ENCODE measurements around the gene BMP2K. TPM values are rescaled to one million over a fixed set of nuclear protein-coding genes. Genes with fewer than 3 reads are reported as not detected.

The BMP2K gene
- 10 to 100 TPM; 10.8 to 22.6 (median 18.5) TPM for polyA plus RNA-seq (ENCODE audit: insufficient read length in 10 of 10)
- long read RNA-seq, donor 1 = 0 reads
- long read RNA-seq, donor 2 = 0 reads
- long read RNA-seq, donor 3 = 0 reads
- long read RNA-seq, donor 4 = 0 reads
- long read RNA-seq, donor 5 = 0 reads
- long read RNA-seq, donor 6 = 0 reads
- long read RNA-seq, donor 7, partial matches to known transcripts = 0 of 1 reads
- long read RNA-seq, donor 7, other reads (novel, unspliced or antisense) = 0 of 1 reads
- long read RNA-seq, donor 8, partial matches to known transcripts = 0 of 1 reads
- long read RNA-seq, donor 8, other reads (novel, unspliced or antisense) = 0 of 1 reads
- long read RNA-seq, donor 9 = 0 reads

- DNase-seq = peak; percentile 79 to 91 (median 84)
Observed at GRCh38 chr4:78776079-78776728, at the start of gene BMP2K. TSS of gene BMP2K (plus strand) at chr4:78776350. CDS start at chr4:78776544, 194 bp downstream.

- no peak for DNase-seq
Observed at GRCh38 chr4:78726546-78726945, 49.6 kb upstream of the BMP2K start.

DNA sequence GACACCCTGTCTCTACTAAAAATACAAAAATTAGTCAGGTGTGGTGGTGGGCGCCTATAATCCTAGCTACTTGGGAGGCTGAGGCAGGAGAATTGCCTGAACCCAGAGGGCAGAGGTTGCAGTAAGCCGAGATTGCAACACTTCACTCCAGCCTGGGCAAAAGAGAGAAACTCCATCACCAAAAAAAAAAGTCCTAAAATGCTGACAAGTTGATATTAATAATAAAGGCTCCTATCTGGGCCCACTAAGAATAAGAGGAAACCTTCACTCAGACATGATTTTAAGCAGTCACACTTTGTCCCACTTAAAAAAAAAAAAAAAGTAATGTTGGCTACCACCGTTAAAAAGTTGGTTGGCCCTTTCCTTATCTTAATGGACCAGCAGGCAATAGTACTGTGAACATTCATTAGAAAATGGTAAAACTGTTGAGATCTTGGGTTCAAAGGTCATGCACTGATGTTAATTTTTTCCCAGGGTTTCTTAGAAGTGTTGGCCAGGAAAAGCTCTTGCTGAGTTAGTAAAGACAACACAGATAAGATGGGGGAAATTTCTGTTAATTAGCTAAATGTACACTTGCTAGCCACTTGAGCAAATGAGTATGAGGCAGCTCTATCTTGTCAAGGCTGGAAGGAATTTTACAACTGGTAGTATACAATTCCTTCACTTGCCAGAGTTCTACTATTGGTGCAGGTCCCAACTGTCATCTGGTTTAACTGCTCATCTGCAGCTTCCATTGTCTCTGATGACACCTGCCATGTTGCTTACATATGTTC is 43.6 kb upstream of the BMP2K start:
- no peak for DNase-seq

GRCh38 chr4:78734441-78735162 is 41.5 kb upstream of the BMP2K start:
- no peak for DNase-seq

- DNase-seq = no peak
Observed at GRCh38 chr4:78735697-78736096, 40.5 kb upstream of the BMP2K start.

- no peak for DNase-seq
Observed at GRCh38 chr4:78737035-78737434, 39.1 kb upstream of the BMP2K start.

DNA sequence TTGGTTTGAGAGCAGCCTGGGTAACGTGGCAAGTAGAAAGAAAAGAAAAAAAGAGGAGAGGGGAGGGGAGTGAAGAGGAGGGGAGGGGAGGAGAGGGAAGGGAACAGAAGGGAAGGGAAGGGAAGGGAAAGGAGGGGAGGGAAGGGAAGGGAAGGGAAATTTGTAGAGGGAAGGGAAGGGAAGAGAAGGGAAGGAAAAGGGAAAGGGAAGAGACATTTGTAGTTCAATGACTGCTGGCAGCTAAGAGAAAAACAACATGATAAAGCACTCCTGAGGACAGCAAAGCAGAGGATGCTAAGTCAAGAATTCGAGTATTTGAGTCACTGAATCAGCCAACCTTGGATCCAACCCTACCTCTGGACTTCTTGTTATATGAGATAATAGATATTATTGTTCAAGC is 38.2 kb upstream of the BMP2K start:
- no peak for DNase-seq

- no peak for DNase-seq
Observed at GRCh38 chr4:78742300-78742699, 33.9 kb upstream of the BMP2K start.

GRCh38 chr4:78747475-78747922 is 28.7 kb upstream of the BMP2K start:
- peak in 2 of 3 donors; percentile 47 to 56 for DNase-seq

- DNase-seq = no peak
Observed at GRCh38 chr4:78748381-78748780, 27.8 kb upstream of the BMP2K start.

DNA sequence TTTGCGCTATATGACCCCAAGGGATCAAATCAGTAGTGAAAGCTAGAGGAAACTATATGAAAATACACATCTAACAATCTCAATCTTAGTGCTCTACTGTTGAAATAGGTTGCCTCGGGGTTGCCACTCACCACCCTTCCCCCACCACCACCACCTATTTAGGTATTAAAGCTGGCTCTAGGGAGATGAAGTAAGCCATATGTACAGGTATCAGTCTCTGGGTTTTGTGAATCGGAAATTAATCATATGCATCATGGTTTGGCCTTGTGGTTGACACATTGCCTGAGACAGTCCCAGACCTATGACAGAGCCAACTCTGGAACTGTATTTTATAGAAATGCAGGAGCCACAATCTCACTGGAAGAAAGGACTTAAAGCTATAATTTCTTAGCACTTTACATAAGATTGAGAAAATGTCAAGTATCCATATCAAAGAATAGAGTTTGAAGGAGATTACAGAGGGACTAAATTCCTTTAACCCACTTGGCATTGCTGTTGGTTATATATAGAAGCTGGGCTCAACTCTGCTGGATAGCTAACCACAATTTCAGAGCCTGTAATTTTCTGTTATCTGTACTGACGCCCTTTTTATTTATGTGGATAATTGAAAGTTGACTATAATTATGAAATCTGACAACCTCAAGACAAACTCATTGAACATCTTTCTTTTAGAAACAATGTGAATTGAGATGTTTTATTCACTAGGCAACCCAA is 26.7 kb upstream of the BMP2K start:
- peak in 1 of 3 donors; percentile 17 for DNase-seq

- peak in 1 of 3 donors; percentile 23 for DNase-seq
Observed at GRCh38 chr4:78749972-78750727, 26.0 kb upstream of the BMP2K start.

DNA sequence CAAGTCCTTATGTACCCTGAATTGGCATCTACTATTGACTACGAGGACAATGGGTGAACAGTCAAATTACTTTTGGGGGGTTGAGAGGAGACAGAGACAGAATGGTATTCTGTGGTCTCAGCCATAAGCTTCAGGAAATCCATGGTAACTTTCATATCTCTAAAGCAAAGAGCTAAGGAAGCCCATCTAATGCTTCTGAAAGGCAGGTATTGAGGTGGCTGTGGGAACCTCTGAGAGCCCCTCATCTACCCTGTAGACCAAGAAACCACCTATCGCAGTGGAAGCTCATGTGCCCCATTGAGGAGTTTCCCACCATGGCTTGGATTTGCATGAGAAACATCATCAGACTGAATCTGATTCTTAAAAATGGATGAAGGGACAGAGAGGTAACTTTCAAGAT is 23.1 kb upstream of the BMP2K start:
- DNase-seq = no peak

DNA sequence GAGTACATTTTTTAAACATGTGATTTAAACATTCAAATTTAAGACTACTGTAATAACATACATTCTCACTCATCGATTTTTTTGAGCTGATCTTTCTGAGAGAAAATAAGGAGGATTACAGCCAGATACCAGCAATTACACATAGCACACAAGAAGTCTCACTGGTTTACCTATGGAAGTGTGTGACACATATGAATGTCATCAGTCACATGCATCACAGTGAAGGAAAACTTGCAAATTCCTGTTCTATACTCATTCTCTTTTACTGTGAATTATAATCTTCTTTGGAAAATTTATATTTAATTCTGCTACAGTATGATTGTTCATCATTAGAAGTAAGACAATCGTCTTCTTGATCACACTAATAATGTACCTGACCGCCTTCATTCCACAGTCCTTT is 21.3 kb upstream of the BMP2K start:
- DNase-seq = no peak

- no peak for DNase-seq
Observed at GRCh38 chr4:78756137-78756536, 20.0 kb upstream of the BMP2K start.

DNA sequence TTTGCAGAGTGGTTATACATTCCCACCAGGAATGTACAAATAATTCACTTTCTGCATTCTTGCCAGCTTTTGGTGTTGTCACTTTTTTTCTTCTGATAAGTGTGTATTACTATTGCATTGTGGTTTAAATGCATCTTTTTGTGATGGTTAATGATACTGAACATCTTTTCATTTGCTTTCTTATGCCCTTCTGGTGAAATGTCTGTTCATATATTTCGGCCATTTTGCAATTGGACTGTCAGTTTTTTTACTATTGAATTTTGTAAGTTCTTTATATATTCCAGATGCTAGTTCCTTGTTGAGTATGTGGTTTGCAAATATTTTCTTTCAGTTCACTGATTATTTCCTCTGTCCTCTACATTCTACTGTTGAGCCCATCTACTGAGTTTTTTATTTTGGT is 19.4 kb upstream of the BMP2K start:
- DNase-seq = no peak

GRCh38 chr4:78757574-78757973 is 18.6 kb upstream of the BMP2K start:
- DNase-seq = no peak

- DNase-seq = no peak
Observed at GRCh38 chr4:78758085-78758484, 18.1 kb upstream of the BMP2K start.

GRCh38 chr4:78762529-78762928 is 13.6 kb upstream of the BMP2K start:
- DNase-seq = no peak

DNA sequence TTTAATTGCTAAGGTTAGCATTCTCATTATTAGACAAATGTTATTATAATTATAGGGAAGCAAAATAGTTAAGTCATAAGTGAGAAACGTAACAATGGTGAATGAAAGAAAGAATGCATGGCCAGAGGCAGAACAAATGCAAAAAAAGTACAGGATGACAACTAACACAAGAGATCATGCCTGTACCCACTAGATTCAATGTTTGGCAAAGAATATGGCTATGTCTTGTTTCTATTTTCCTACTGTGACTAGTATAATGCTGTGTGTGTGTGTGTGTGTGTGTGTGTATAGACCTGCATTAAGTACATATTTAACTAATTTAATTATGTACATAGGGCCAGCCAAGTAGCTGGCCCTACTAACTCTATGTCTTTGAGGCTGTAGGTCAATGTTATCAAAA is 12.9 kb upstream of the BMP2K start:
- no peak for DNase-seq
